ENCODE measurements around the gene PPM1E.
"Not testable (repeated sequence)": the region's sequence is repeated elsewhere in the genome, so short reads cannot be mapped to it uniquely, and the experiment has no call there.

The PPM1E gene

DNA sequence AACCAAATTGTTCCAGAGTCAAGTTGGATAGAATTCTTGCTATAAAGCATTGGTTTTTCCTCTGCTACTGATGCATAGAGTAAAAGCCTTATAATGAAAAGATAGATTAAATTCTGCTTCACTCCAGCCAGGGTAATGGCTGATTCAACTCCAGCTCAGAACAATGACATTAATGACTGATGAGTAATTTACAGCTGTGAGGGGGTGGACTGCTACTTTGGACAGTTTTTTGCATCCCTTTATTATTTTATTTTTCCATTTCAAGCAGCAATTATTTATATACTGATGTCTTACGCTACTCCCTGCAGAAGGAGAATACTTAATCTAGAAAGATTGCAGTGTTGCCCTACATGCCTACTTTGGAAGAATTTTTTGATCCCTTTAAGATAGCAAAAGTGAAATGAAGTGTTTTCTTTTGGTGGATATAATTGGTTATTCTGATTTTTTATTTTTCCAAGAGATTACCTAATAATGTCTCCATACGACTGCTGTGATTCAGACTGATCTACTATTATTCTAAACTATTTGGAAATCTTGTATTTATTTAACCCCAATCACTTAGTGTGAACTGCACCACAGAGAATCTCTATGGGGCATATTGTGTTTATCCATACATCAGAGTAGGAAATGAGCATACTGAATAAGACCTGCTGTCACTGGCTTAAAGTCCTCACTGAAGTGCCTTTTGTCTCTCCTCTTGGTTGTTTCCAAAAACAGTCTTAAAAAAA, 201.5 kb downstream of the PPM1E start:
- no peak overlapping the region for H3K4me3 ChIP-seq (ENCODE audit: low read depth, low read length)
- TF ChIP-seq, protein P1, sequence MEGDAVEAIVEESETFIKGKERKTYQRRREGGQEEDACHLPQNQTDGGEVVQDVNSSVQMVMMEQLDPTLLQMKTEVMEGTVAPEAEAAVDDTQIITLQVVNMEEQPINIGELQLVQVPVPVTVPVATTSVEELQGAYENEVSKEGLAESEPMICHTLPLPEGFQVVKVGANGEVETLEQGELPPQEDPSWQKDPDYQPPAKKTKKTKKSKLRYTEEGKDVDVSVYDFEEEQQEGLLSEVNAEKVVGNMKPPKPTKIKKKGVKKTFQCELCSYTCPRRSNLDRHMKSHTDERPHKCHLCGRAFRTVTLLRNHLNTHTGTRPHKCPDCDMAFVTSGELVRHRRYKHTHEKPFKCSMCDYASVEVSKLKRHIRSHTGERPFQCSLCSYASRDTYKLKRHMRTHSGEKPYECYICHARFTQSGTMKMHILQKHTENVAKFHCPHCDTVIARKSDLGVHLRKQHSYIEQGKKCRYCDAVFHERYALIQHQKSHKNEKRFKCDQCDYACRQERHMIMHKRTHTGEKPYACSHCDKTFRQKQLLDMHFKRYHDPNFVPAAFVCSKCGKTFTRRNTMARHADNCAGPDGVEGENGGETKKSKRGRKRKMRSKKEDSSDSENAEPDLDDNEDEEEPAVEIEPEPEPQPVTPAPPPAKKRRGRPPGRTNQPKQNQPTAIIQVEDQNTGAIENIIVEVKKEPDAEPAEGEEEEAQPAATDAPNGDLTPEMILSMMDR (IDR thresholded peaks at IDR 0.05; ENCODE audit: insufficient read depth, low read depth, low read length, missing control alignments): no peak
- DNase-seq (ENCODE audit: low read depth): no peak

DNA sequence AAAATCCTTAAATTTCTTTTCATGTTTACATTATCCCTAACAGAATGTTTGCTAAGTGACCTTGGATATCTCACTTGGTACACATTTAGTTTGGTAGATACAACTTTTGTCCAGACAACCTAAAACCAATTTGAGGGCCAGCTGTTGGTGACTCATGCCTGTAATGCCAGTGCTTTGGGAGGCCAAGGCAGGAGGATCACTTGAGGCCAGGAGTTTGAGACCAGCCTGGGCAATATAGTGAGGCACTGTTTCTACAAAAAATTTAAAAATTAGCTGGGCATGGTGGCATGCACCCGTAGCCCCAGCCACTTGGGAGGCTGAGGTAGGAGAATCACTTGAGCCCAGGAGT, 202.0 kb downstream of the PPM1E start:
- not testable (repeated sequence) for H3K4me3 ChIP-seq (ENCODE audit: low read depth, low read length)

DNA sequence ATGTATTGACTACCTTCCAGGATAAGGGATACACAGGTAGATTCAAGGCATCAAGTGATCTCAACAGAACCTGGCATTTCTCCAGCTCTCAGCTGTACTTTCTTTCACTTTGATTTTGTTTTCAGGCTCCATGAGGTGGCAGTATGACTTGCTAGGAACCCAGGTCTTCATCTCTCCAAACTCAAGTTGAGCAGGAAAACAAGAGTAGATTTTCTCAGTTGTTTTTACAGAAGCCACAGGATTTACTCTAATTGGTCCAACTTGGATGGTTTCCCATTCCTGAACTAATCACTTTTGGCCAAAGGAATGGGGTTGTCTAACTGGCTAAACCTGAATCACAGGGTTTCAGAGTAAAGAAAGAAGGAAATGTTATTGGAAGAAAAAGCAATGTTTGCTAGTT, 204.4 kb downstream of the PPM1E start:
- peak; percentile 61 for DNase-seq (ENCODE audit: low read depth)
- H3K4me3 ChIP-seq (ENCODE audit: low read depth, low read length): no peak overlapping the region
- TF ChIP-seq, protein P1 (IDR thresholded peaks at IDR 0.05; ENCODE audit: insufficient read depth, low read depth, low read length, missing control alignments): peak; percentile 13

More for the DNA sequence above, 202.0 kb downstream of the PPM1E start:
- DNase-seq (ENCODE audit: low read depth): not testable (repeated sequence)

DNA sequence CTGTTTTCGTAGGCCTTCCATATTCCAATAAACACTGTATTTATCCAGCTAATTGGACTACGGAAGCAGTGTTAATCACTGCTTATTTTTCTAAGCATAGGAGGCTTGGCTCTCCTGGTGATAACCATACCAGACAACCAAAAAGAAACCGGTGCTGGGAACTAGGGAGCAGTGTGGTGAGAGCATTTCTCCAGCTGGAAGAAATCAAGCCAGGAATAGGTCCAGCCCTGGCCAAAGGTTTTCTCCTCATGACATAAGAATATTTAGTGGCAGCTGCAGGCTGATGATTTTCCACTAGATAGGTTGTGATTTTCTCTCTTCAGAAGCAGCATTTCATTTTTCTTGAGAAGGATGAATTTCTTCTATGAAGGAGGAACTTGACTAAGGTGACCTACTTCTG, 209.6 kb downstream of the PPM1E start:
- TF ChIP-seq, protein P1 (IDR thresholded peaks at IDR 0.05; ENCODE audit: insufficient read depth, low read depth, low read length, missing control alignments): no peak
- H3K4me3 ChIP-seq (ENCODE audit: low read depth, low read length): no peak overlapping the region
- DNase-seq (ENCODE audit: low read depth): no peak

DNA sequence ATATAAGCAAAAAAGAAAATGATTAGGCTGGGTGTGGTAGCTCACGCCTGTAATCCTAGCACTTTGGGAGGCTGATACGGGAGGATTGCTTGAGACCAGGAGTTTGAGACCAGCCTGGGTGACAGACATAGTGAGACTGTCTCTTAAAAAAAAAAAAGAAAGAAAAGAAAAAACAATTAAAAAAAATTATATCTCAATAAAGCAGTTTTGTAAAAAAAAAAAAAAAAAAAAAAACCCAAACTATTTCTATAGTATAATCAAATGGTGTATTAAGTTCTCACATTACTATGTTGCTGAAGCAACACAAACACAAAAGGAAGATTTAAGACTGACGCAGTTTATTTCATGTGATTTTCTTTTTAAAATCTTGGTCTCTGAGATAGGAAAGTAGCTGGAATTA, 210.6 kb downstream of the PPM1E start:
- TF ChIP-seq, protein P1 (IDR thresholded peaks at IDR 0.05; ENCODE audit: insufficient read depth, low read depth, low read length, missing control alignments): no peak
- no peak overlapping the region for H3K4me3 ChIP-seq (ENCODE audit: low read depth, low read length)
- no peak for DNase-seq (ENCODE audit: low read depth)

DNA sequence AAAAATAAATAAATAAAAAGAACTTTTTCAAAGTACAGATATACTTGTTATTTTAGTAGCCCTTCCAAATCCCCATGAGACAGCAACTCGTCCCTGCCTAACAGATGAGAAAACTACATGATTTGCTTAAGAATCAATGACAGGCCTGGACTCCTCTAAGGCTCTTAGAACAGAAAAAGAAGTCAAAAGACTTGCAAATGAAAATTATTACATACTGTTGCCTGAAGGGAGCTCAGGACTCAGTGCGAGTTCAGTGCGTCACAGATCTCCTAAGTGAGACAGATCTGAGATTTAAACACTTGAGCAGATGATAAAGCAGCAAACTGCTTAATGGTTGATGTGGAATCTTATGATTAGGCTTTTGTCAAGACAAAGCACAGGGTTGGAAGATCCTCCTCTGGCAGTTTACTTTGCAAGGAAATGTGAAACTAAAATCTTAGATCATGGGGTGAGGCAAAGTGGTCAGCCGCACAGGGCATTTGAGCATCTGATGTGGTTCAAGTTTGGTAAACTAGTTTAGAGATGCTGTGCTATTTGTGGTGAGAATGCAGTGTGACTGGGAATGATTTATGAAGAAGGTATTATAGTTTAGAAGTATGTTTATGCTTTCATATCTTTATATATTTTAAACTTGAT, 212.9 kb downstream of the PPM1E start:
- H3K4me3 ChIP-seq (ENCODE audit: low read depth, low read length): no peak overlapping the region
- no peak for DNase-seq (ENCODE audit: low read depth)
- TF ChIP-seq, protein P1 (IDR thresholded peaks at IDR 0.05; ENCODE audit: insufficient read depth, low read depth, low read length, missing control alignments): no peak

DNA sequence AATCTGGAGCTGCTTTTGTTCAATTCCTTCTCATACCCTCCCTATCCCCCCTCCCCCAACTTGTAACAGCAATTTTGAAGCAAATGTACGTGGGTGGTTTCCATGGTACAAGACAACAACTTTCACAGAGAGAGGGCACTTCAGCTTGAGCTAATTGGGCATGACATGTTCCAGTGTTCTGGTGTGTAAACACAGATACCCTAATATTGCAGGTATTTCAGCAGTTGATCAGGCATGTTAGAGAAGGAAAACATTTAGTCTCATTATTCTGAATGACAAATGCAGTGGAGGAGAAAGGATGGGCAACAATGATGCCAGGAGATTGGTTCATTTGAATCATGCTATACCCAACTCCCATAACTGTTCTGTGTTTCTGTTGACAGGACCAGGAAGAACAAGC, 213.5 kb downstream of the PPM1E start:
- TF ChIP-seq, protein P1 (IDR thresholded peaks at IDR 0.05; ENCODE audit: insufficient read depth, low read depth, low read length, missing control alignments): no peak
- H3K4me3 ChIP-seq (ENCODE audit: low read depth, low read length): no peak overlapping the region
- no peak for DNase-seq (ENCODE audit: low read depth)

Data from GM12865 (cell line).